Testis (tissue), 2 donors: ENCODE data around the gene MXRA8.

Source experiments
- CTCF ChIP-seq, 3 experiments: fragments of 450-650 bp in 2 of 3; fragments of 200-600 bp in 1 of 3; sonication (generic) in 1 of 3; IDR thresholded peaks; one replicate each; pipeline ENCODE4 v1.5.1; 2016 to 2019; ENCODE audit warnings: antibody characterized with exemption in 3 of 3, mild to moderate bottlenecking in 2 of 3, moderate library complexity in 1 of 3
- POLR2A ChIP-seq: fragments of 450-650 bp; IDR thresholded peaks from one replicate; pipeline ENCODE4 v1.6.1; 2017; ENCODE audit warnings: antibody characterized with exemption, mild to moderate bottlenecking, moderate library complexity

GRCh38 chr1:1335283-1335682, 23.1 kb downstream of the MXRA8 start:
- TF ChIP-seq CTCF (IDR thresholded peaks at IDR 0.05) (no peak), POLR2A (no peak)
